ENCODE data around the gene CCDC73.
"Not testable (repeated sequence)": the region's sequence is repeated elsewhere in the genome, so short reads cannot be mapped to it uniquely, and the experiment has no call there.

Gene CCDC73

GRCh38 chr11:32752001-32752400, 42.5 kb downstream of the CCDC73 start:
- no peak for TF ChIP-seq CTCF (IDR thresholded peaks at IDR 0.05; ENCODE audit: insufficient read depth, low read depth, low read length, missing control alignments)
- no peak for DNase-seq (ENCODE audit: low read depth)
- H3K4me3 ChIP-seq (ENCODE audit: low read length), result no peak overlapping the region

- no peak for TF ChIP-seq CTCF (IDR thresholded peaks at IDR 0.05; ENCODE audit: insufficient read depth, low read depth, low read length, missing control alignments)
- no peak overlapping the region for H3K4me3 ChIP-seq (ENCODE audit: low read length)
- DNase-seq (ENCODE audit: low read depth), result no peak
Observed at GRCh38 chr11:32751381-32751780, 43.1 kb downstream of the CCDC73 start.

GRCh38 chr11:32729976-32730375, 64.5 kb downstream of the CCDC73 start:
- DNase-seq (ENCODE audit: low read depth), result no peak
- no peak overlapping the region for H3K4me3 ChIP-seq (ENCODE audit: low read length)
- no peak for TF ChIP-seq CTCF (IDR thresholded peaks at IDR 0.05; ENCODE audit: insufficient read depth, low read depth, low read length, missing control alignments)

GRCh38 chr11:32723332-32723731, 71.1 kb downstream of the CCDC73 start:
- no peak for TF ChIP-seq CTCF (IDR thresholded peaks at IDR 0.05; ENCODE audit: insufficient read depth, low read depth, low read length, missing control alignments)
- no peak overlapping the region for H3K4me3 ChIP-seq (ENCODE audit: low read length)
- no peak for DNase-seq (ENCODE audit: low read depth)

- peak; percentile 50 for DNase-seq (ENCODE audit: low read depth)
Observed at GRCh38 chr11:32722255-32722654, 72.2 kb downstream of the CCDC73 start.

GRCh38 chr11:32713496-32713895, 81.0 kb downstream of the CCDC73 start:
- peak; percentile 4 for DNase-seq (ENCODE audit: low read depth)
- no peak overlapping the region for H3K4me3 ChIP-seq (ENCODE audit: low read length)
- TF ChIP-seq CTCF (IDR thresholded peaks at IDR 0.05; ENCODE audit: insufficient read depth, low read depth, low read length, missing control alignments), result peak; percentile 51

More at GRCh38 chr11:32722255-32722654, 72.2 kb downstream of the CCDC73 start:
- no peak for TF ChIP-seq CTCF (IDR thresholded peaks at IDR 0.05; ENCODE audit: insufficient read depth, low read depth, low read length, missing control alignments)
- no peak overlapping the region for H3K4me3 ChIP-seq (ENCODE audit: low read length)

- not testable (repeated sequence) for DNase-seq (ENCODE audit: low read depth); H3K4me3 ChIP-seq (ENCODE audit: low read length)
Observed at GRCh38 chr11:32708978-32709377, 85.5 kb downstream of the CCDC73 start.
